Upper lobe of left lung (tissue), 4 donors: ENCODE measurements around the gene PRKG1.

ENCODE experiments used
- POLR2A ChIP-seq, 4 donors: fragments of 450-650 bp; IDR thresholded peaks; one replicate each; pipeline ENCODE4 v1.5.1; 2016 to 2017; ENCODE audit warnings: antibody characterized with exemption in 4 of 4, mild to moderate bottlenecking in 2 of 4
- POLR2AphosphoS5 ChIP-seq, 2 donors: sonication (generic); formaldehyde crosslinking; IDR thresholded peaks; one replicate each; pipeline ENCODE4 v1.5.1; 2017; ENCODE audit warnings: antibody characterized with exemption in 2 of 2
- TF ChIP-seq, protein P1 (sequence below), 6 experiments: fragments of 450-650 bp in 4 of 6; fragments of 200-600 bp in 2 of 6; sonication (generic) in 2 of 6; IDR thresholded peaks; one replicate each; pipeline ENCODE4 v1.5.1; 2016 to 2019; ENCODE audit warnings: antibody characterized with exemption in 6 of 6

DNA sequence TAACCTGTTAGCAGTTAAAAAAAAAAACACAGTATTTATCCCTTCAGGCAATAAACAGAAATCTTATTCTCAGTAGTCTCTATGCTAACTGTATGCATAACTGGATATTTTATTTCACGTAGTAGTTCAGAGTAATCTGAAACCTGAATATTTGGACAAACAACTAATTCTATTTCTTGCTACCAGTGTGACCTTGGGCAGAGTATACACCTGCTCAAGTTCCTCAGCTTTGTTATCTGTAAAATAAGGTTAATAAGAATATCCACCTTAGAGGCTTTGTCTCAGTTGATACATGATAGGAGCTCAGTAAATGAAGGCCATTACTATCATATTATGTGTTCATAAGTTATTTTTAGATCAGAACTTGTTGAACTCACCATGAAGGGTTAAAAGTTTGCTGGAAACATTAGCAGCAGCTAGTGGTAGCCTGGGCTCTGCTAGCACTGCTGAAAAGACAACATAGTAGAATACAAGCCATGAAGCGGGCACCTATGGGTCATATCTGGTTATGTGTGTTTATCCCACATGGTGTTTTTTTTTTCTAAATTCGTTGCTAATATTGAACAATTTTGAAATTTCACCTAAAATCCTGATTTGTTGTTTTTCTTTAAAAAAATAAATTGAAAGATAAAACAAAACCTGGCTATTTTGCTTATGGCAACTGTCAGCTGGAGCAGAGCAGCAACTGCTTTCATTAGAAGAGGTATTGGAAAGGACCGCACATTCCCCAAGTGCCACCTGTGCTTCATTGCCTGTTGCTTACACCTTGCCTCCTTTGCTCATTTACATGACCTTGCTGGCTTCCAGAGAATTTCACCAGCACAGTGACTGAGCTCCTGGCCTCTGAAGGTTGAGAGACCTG is 303.0 kb downstream of the PRKG1 start:
- no peak for TF ChIP-seq POLR2AphosphoS5 (IDR thresholded peaks at IDR 0.05)
- TF ChIP-seq, protein P1, sequence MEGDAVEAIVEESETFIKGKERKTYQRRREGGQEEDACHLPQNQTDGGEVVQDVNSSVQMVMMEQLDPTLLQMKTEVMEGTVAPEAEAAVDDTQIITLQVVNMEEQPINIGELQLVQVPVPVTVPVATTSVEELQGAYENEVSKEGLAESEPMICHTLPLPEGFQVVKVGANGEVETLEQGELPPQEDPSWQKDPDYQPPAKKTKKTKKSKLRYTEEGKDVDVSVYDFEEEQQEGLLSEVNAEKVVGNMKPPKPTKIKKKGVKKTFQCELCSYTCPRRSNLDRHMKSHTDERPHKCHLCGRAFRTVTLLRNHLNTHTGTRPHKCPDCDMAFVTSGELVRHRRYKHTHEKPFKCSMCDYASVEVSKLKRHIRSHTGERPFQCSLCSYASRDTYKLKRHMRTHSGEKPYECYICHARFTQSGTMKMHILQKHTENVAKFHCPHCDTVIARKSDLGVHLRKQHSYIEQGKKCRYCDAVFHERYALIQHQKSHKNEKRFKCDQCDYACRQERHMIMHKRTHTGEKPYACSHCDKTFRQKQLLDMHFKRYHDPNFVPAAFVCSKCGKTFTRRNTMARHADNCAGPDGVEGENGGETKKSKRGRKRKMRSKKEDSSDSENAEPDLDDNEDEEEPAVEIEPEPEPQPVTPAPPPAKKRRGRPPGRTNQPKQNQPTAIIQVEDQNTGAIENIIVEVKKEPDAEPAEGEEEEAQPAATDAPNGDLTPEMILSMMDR (IDR thresholded peaks at IDR 0.05): no peak
- TF ChIP-seq POLR2A (IDR thresholded peaks at IDR 0.05): no peak
